Body of pancreas (tissue), 4 donors: ENCODE measurements around the gene JAGN1. TPM values are rescaled to one million over a fixed set of nuclear protein-coding genes. Genes with fewer than 3 reads are reported as not detected.
A peak's percentile ranks its signal among the peaks of the same experiment; 100 is the strongest.
"Not testable (repeated sequence)": the region's sequence is repeated elsewhere in the genome, so short reads cannot be mapped to it uniquely, and the experiment has no call there.

ENCODE experiments used
- ATAC-seq: fragments of 150-250 bp; one replicate; pipeline ENCODE4 v1.9.1; 2016
- DNase-seq, 4 donors: peaks; one replicate each; pipeline ENCODE4 v3.0.0-alpha.2; 2019
- H3K27ac ChIP-seq, 4 donors: fragments of 200-600 bp; sonication (generic); 1 replicate in 3 of 4; 2 replicates in 1 of 4; pipeline versions ENCODE4 v1.5.1 to v1.6.1; 2016 to 2019; ENCODE audit warnings: mild to moderate bottlenecking in 1 of 4, mixed read lengths in 1 of 4, moderate library complexity in 1 of 4
- H3K27me3 ChIP-seq, 2 donors: fragments of 200-600 bp; sonication (generic); one replicate each; pipeline ENCODE4 v1.6.0; 2016; ENCODE audit warnings: mild to moderate bottlenecking in 1 of 2
- H3K36me3 ChIP-seq, 2 donors: fragments of 200-600 bp; sonication (generic); replicated peaks in 1 of 2; 2 replicates each; pipeline ENCODE4 v1.5.1; 2016; ENCODE audit warnings: low read depth in 2 of 2; ENCODE audit not compliant: insufficient read depth in 1 of 2
- H3K4me1 ChIP-seq: fragments of 200-600 bp; sonication (generic); one replicate; pipeline ENCODE4 v1.6.0; 2016
- H3K4me3 ChIP-seq, 2 donors: fragments of 200-600 bp; sonication (generic); 1 replicate in 1 of 2; 2 replicates in 1 of 2; pipeline ENCODE4 v1.5.1; 2016 to 2019
- H3K9me3 ChIP-seq, 3 donors: fragments of 200-600 bp; sonication (generic); 1 replicate in 2 of 3; 2 replicates in 1 of 3; pipeline ENCODE4 v1.5.1; 2016
- CTCF ChIP-seq, 7 experiments: fragments of 450-650 bp in 4 of 7; fragments of 200-600 bp in 3 of 7; sonication (generic) in 3 of 7; IDR thresholded peaks; one replicate each; pipeline ENCODE4 v1.5.1; 2016 to 2019; ENCODE audit warnings: antibody characterized with exemption in 7 of 7
- POLR2A ChIP-seq, 3 donors: fragments of 450-650 bp; IDR thresholded peaks; one replicate each; pipeline ENCODE4 v1.6.1; 2016; ENCODE audit warnings: antibody characterized with exemption in 3 of 3, mild to moderate bottlenecking in 2 of 3
- WGBS, 2 donors: methylation state at CpG; one replicate each; pipeline ENCODE4 v1.1.5; 2017; 5-methylcytosine and 5-hydroxymethylcytosine counted together
- intact Hi-C: fragments of 100-400 bp; cut with DNase I; formaldehyde crosslinking; loops from one replicate; pipeline ENCODE4 v1.15.1; 2023
- total RNA-seq, 2 donors: library from RNA; depleted of rRNA; stranded (reverse); fragments of >200 nt; gene quantifications; one replicate each; pipeline ENCODE4 v1.1.0, GENCODE V29; 2016

Gene JAGN1
- total RNA-seq, 2 donors from 2014 or later: 5.6 to 19.7 TPM

- Histone ChIP-seq H3K27ac (no peak overlapping the region), H3K4me3 (no peak overlapping the region), H3K27me3 (no peaks in the 10 kb centered on the region), H3K4me1 (no peaks in the 10 kb centered on the region), H3K9me3 (no peaks in the 10 kb centered on the region), H3K36me3 (no peaks in the 10 kb centered on the region)
- 55 to 60% methylated on average over 1 to 5 of the region's 5 CpGs for WGBS, 2 donors
- ATAC-seq (no peak), DNase-seq (no peak)
- intact Hi-C loops: no loop called here
- no peak for TF ChIP-seq CTCF (IDR thresholded peaks at IDR 0.05)
- TF ChIP-seq POLR2A (IDR thresholded peaks at IDR 0.05): no peak
These were observed 20.5 kb upstream of the JAGN1 start for GRCh38 chr3:9869955-9870354.

- Histone ChIP-seq H3K4me1 (no peaks in the 10 kb centered on the region), H3K27ac (no peak overlapping the region), H3K36me3 (no peaks in the 10 kb centered on the region), H3K9me3 (no peaks in the 10 kb centered on the region), H3K4me3 (no peak overlapping the region), H3K27me3 (no peaks in the 10 kb centered on the region)
- 83 to 95% methylated on average over 1 of the region's 1 CpG for WGBS, 2 donors
- intact Hi-C loops: no loop called here
- DNase-seq: no peak
- ATAC-seq: no peak
- TF ChIP-seq POLR2A (IDR thresholded peaks at IDR 0.05) (no peak), CTCF (IDR thresholded peaks at IDR 0.05) (no peak)
These were observed 19.4 kb upstream of the JAGN1 start for GRCh38 chr3:9870978-9871377.

- H3K36me3 ChIP-seq, H3K27ac ChIP-seq, intact Hi-C loops, DNase-seq, H3K9me3 ChIP-seq, H3K27me3 ChIP-seq, H3K4me1 ChIP-seq, H3K4me3 ChIP-seq, ATAC-seq: not testable (repeated sequence)
- 80 to 87% methylated on average over 5 of the region's 5 CpGs for WGBS, 2 donors
These were observed 18.3 kb upstream of the JAGN1 start for GRCh38 chr3:9872067-9872466.

- no peak overlapping the region for H3K27ac ChIP-seq
- ATAC-seq: no peak
- H3K4me3 ChIP-seq: no peak overlapping the region
- H3K9me3 ChIP-seq: no peaks in the 10 kb centered on the region
- no peak for TF ChIP-seq POLR2A (IDR thresholded peaks at IDR 0.05)
- TF ChIP-seq CTCF (IDR thresholded peaks at IDR 0.05): no peak
- H3K36me3 ChIP-seq: no peaks in the 10 kb centered on the region
- H3K4me1 ChIP-seq: no peaks in the 10 kb centered on the region
- DNase-seq: no peak
- no peaks in the 10 kb centered on the region for H3K27me3 ChIP-seq
- intact Hi-C loops: no loop called here
These were observed 15.0 kb upstream of the JAGN1 start for GRCh38 chr3:9875448-9875847.

GRCh38 chr3:9876255-9876654, 14.2 kb upstream of the JAGN1 start:
- H3K27me3 ChIP-seq, H3K4me3 ChIP-seq, H3K4me1 ChIP-seq, H3K36me3 ChIP-seq, H3K27ac ChIP-seq, H3K9me3 ChIP-seq, ATAC-seq, intact Hi-C loops, DNase-seq: not testable (repeated sequence)
- WGBS, 2 donors: 69 to 80% methylated on average over 4 of the region's 4 CpGs

- ATAC-seq (no peak), DNase-seq (no peak)
- intact Hi-C loops: no loop called here
- H3K4me3 ChIP-seq: no peak overlapping the region
- 86% methylated on average over 12 of the region's 12 CpGs; no CpG with 5 or more reads in 1 of the 2 donors for WGBS, 2 donors
- no peaks in the 10 kb centered on the region for H3K4me1 ChIP-seq
- no peaks in the 10 kb centered on the region for H3K27me3 ChIP-seq
- H3K36me3 ChIP-seq: no peaks in the 10 kb centered on the region
- no peaks in the 10 kb centered on the region for H3K9me3 ChIP-seq
- no peak overlapping the region for H3K27ac ChIP-seq
- TF ChIP-seq CTCF (IDR thresholded peaks at IDR 0.05): peak in 1 of 7 experiments; percentile 10
- TF ChIP-seq POLR2A (IDR thresholded peaks at IDR 0.05): no peak
These were observed 13.4 kb upstream of the JAGN1 start for GRCh38 chr3:9876991-9877390.
